Bronchial smooth muscle cell (primary cell): ENCODE data around the gene LZIC. TPM values are rescaled to one million over a fixed set of nuclear protein-coding genes. Genes with fewer than 3 reads are reported as not detected.

Experiments used
- total RNA-seq: library from RNA; depleted of rRNA; stranded (reverse); fragments of >200 nt; gene quantifications from 2 replicates; pipeline ENCODE4 v1.2.1, GENCODE V29; 2014

The LZIC gene
- 17.8 and 21.1 TPM in 2 replicates for total RNA-seq

GRCh38 chr1:9942939-9943788 lies at the start of gene LZIC, which contains the start of gene NMNAT1:
TSS of gene LZIC (minus strand) at chr1:9943391. CDS start at chr1:9936619, 6,772 bp downstream.
TSS of gene NMNAT1 (plus strand) at chr1:9943475. CDS start at chr1:9972074, 28,599 bp downstream.

GRCh38 chr1:9910076-9910422 lies 33.1 kb downstream of the LZIC start, which contains the start of gene CTNNBIP1:
TSS of gene CTNNBIP1 (minus strand) at chr1:9910269. CDS start at chr1:9872064, 38,205 bp downstream.

Other genes starting within 250 kb of the LZIC start
- 60.4 and 78.0 TPM in 2 replicates for gene CLSTN1, start 119.4 kb downstream of the LZIC start, total RNA-seq
- gene CTNNBIP1, start 33.1 kb downstream of the LZIC start, total RNA-seq: 23.8 and 30.1 TPM in 2 replicates
- gene NMNAT1, start 84 bp upstream of the LZIC start, total RNA-seq: 15.6 and 18.0 TPM in 2 replicates
- gene RBP7, start 53.8 kb upstream of the LZIC start, total RNA-seq: not detected in 2 replicates
- 26.5 and 27.4 TPM in 2 replicates for gene UBE4B, start 89.6 kb upstream of the LZIC start, total RNA-seq